K562 (cell line): Measurements from ENCODE around the gene SLC22A3. TPM values are rescaled to one million over a fixed set of nuclear protein-coding genes. Genes with fewer than 3 reads are reported as not detected.

Experiments
- ATAC-seq: fragments of 200-7000 bp; cut with Tn5 transposase; 3 replicates; pipeline ENCODE4 v1.9.1; 2020; ENCODE audit warnings: moderate library complexity
- BruUV-seq: library from RNA; stranded (reverse); fragments of 400-500 nt; replicated peaks from 2 replicates; lab custom pipeline; 2021; lab: Mats Ljungman, UMichigan
- CTCF ChIA-PET: fragments of 300-600 bp; formaldehyde crosslinking; extraction: SDS; loops from one replicate; lab custom pipeline; 2021; ENCODE audit warnings: low intra/inter-chr PET ratio; lab: Yijun Ruan, JAX
- POLR2A ChIA-PET: fragments of 300-600, 350-650 bp; sonication (Branson Sonifier 250); formaldehyde crosslinking; extraction: SDS; loops from one replicate; lab custom pipeline; 2021; ENCODE audit warnings: antibody characterized with exemption, inconsistent platforms; lab: Yijun Ruan, JAX
- DNase-seq, 4 experiments: peaks; one replicate each; pipeline versions ENCODE4 v3.0.0 to v3.0.0-alpha.2; 2011 to 2018; ENCODE audit warnings: low spot score in 3 of 4, mixed read lengths in 3 of 4; ENCODE audit errors: extremely low read depth in 1 of 4
- FAIRE-seq: peaks from 2 replicates; lab custom pipeline; 2011; peaks lifted over from hg19 to GRCh38; lab: Jason Lieb, UNC
- H2AFZ ChIP-seq: 2 replicates; pipeline ENCODE4 v1.6.0; 2011; ENCODE audit warnings: low read depth, low read length, control low read depth, inconsistent platforms
- H3K27ac ChIP-seq: fragments of 200-600 bp; 3 replicates; pipeline ENCODE4 v1.8.0; 2011; ENCODE audit warnings: low read depth, mild to moderate bottlenecking, control low read depth, inconsistent platforms, low read length, moderate library complexity, mixed read lengths; ENCODE audit errors: extremely low read depth
- H3K27me3 ChIP-seq, 2 experiments: fragments of 300-600 bp in 1 of 2; 2 replicates in 1 of 2; 3 replicates in 1 of 2; pipeline versions ENCODE4 v1.6.0 to v1.8.0; 2011; ENCODE audit warnings: inconsistent platforms in 2 of 2, low read length in 2 of 2, mild to moderate bottlenecking in 1 of 2, mixed read lengths in 1 of 2, moderate library complexity in 1 of 2; ENCODE audit not compliant: control insufficient read depth in 2 of 2, insufficient read depth in 2 of 2
- H3K36me3 ChIP-seq: fragments of 300-600 bp; 3 replicates; pipeline ENCODE4 v1.8.0; 2011; ENCODE audit warnings: mild to moderate bottlenecking, low read length, inconsistent platforms; ENCODE audit not compliant: control insufficient read depth, insufficient read depth
- H3K4me1 ChIP-seq, 2 experiments: fragments of 200-600 bp in 1 of 2; replicated peaks in 1 of 2; 2 replicates in 1 of 2; 3 replicates in 1 of 2; pipeline versions ENCODE4 v1.5.1 to v1.8.0; 2011; ENCODE audit warnings: inconsistent platforms in 2 of 2, low read length in 2 of 2, mild to moderate bottlenecking in 1 of 2, mixed read lengths in 1 of 2, moderate library complexity in 1 of 2; ENCODE audit not compliant: control insufficient read depth in 2 of 2, insufficient read depth in 2 of 2
- H3K4me2 ChIP-seq: 2 replicates; pipeline ENCODE4 v1.6.1; 2011; ENCODE audit warnings: low read length, control low read depth, inconsistent platforms, mixed read lengths; ENCODE audit not compliant: insufficient read depth
- H3K4me3 ChIP-seq: fragments of 200-600 bp; sonication (generic), shearing (Covaris generic); 2 replicates; pipeline ENCODE4 v1.5.1; 2016; ENCODE audit warnings: control low read depth, inconsistent platforms
- H3K79me2 ChIP-seq: fragments of 200-600 bp; 3 replicates; pipeline ENCODE4 v1.8.0; 2011; ENCODE audit warnings: low read length, inconsistent platforms; ENCODE audit not compliant: control insufficient read depth, insufficient read depth
- H3K9ac ChIP-seq, 2 experiments: 2 replicates each; pipeline versions ENCODE4 v1.6.0 to v1.6.1; 2011; ENCODE audit warnings: low read depth in 2 of 2, low read length in 2 of 2, control low read depth in 1 of 2, inconsistent platforms in 1 of 2, mild to moderate bottlenecking in 1 of 2, mixed read lengths in 1 of 2; ENCODE audit not compliant: insufficient read depth in 1 of 2
- H3K9me1 ChIP-seq: one replicate; pipeline ENCODE4 v1.6.0; 2011; ENCODE audit warnings: inconsistent platforms, mild to moderate bottlenecking, low read length, moderate library complexity; ENCODE audit not compliant: control insufficient read depth, insufficient read depth
- H3K9me3 ChIP-seq: replicated peaks from 2 replicates; pipeline ENCODE4 v1.5.1; 2011; ENCODE audit warnings: low read depth, low read length, inconsistent platforms; ENCODE audit not compliant: control insufficient read depth, insufficient read depth
- H4K20me1 ChIP-seq: replicated peaks from 2 replicates; pipeline ENCODE4 v1.6.1; 2011; ENCODE audit warnings: low read length, inconsistent platforms, mixed read lengths; ENCODE audit not compliant: control insufficient read depth, insufficient read depth
- ESRRB ChIP-seq: fragments of 250-450 bp; sonication (Bioruptor Pico); IDR thresholded peaks from 2 replicates; pipeline ENCODE4 v1.5.0; 2020; ENCODE audit warnings: mild to moderate bottlenecking, moderate library complexity, borderline replicate concordance
- HMG20A ChIP-seq: fragments of 450-650 bp; formaldehyde crosslinking; conservative IDR thresholded peaks from 2 replicates; pipeline ENCODE4 v1.4.0; 2020; ENCODE audit warnings: mild to moderate bottlenecking, mixed read lengths
- HSF4 ChIP-seq: fragments of 250-450 bp; sonication (Bioruptor Pico); IDR thresholded peaks from 2 replicates; pipeline ENCODE4 v2.1.2; 2022; ENCODE audit warnings: mild to moderate bottlenecking, moderate library complexity, borderline replicate concordance
- OTX1 ChIP-seq: fragments of 450-650 bp; formaldehyde crosslinking; IDR thresholded peaks from 2 replicates; pipeline ENCODE4 v1.4.0; 2022; ENCODE audit warnings: mild to moderate bottlenecking
- RB1 ChIP-seq: fragments of 450-650 bp; IDR thresholded peaks from 2 replicates; pipeline ENCODE4 v1.6.1; 2017; ENCODE audit warnings: low read depth, mild to moderate bottlenecking
- RBM14 ChIP-seq: fragments of 200-400 bp; formaldehyde crosslinking; IDR thresholded peaks from 2 replicates; pipeline ENCODE4 v1.6.1; 2018; ENCODE audit warnings: low read depth, mild to moderate bottlenecking, low read length, moderate library complexity, borderline replicate concordance; ENCODE audit not compliant: insufficient read depth
- RHOXF2B ChIP-seq: fragments of 250-450 bp; sonication (Bioruptor Pico); conservative IDR thresholded peaks from 2 replicates; pipeline ENCODE4 v1.5.1; 2021
- THRAP3 ChIP-seq: fragments of 450-650 bp; IDR thresholded peaks from 2 replicates; pipeline ENCODE4 v1.6.1; 2016; ENCODE audit warnings: mild to moderate bottlenecking, inconsistent platforms, borderline replicate concordance
- TOE1 ChIP-seq, 2 experiments: fragments of 450-650 bp in 1 of 2; sonication (generic) in 1 of 2; formaldehyde crosslinking in 1 of 2; IDR thresholded peaks; 2 replicates each; pipeline versions ENCODE4 v1.7.1 to v1.8.0; 2016 to 2022; ENCODE audit warnings: borderline replicate concordance in 2 of 2, mild to moderate bottlenecking in 2 of 2, antibody characterized with exemption in 1 of 2, inconsistent platforms in 1 of 2, low read depth in 1 of 2, missing genetic modification reagents in 1 of 2, moderate library complexity in 1 of 2
- ZNF318 ChIP-seq, 2 experiments: fragments of 450-650 bp; IDR thresholded peaks; 2 replicates each; pipeline ENCODE4 v1.6.1; 2016; ENCODE audit warnings: mild to moderate bottlenecking in 2 of 2, borderline replicate concordance in 1 of 2, low read depth in 1 of 2, moderate library complexity in 1 of 2
- ZNF778 ChIP-seq: fragments of 450-650 bp; formaldehyde crosslinking; IDR thresholded peaks from 2 replicates; pipeline ENCODE4 v1.4.0; 2020; ENCODE audit warnings: mild to moderate bottlenecking, moderate library complexity
- WGBS: fragments of 100-300 bp; shearing (Covaris generic); methylation state at CpG from one replicate; pipeline ENCODE4 v1.1.6; 2016; ENCODE audit warnings: low coverage, mixed read lengths; ENCODE audit not compliant: insufficient coverage; ENCODE audit errors: missing lambda C conversion rate; 5-methylcytosine and 5-hydroxymethylcytosine counted together
- in situ Hi-C: fragments of 300-500 bp; cut with MboI; formaldehyde crosslinking; loops from 4 replicates; pipeline ENCODE4 v1.15.0; 2018; ENCODE audit warnings: inconsistent platforms, mixed read lengths
- intact Hi-C: fragments of 100-400 bp; cut with micrococcal nuclease; formaldehyde crosslinking; loops from 2 replicates; pipeline ENCODE4 v1.14.2; 2022
- polyA plus RNA-seq, 8 experiments: library from polyadenylated mRNA; depleted of rRNA in 4 of 8; stranded (reverse) in 5 of 8; unstranded in 3 of 8; fragments of >200 nt; fragmentation: Nextera tagmentation in 2 of 8; fragmentation: Illumina TruSeq in 1 of 8; extraction: Ambion mirVana in 2 of 8; extraction: Trizol in 1 of 8; gene quantifications; 2 replicates each; pipeline versions ENCODE4 v1.2.1 to v1.2.3, GENCODE V29; 2011 to 2014; ENCODE audit warnings: inconsistent platforms in 1 of 8, missing spikeins in 1 of 8
- total RNA-seq, 7 experiments: library from RNA; depleted of rRNA in 6 of 7; stranded (reverse); fragments of >200 nt in 6 of 7; fragmentation: Illumina TruSeq in 2 of 7; extraction: Trizol in 2 of 7; gene quantifications; 2 replicates each; pipeline versions ENCODE4 v1.2.1 to v1.2.3, GENCODE V29; 2011 to 2021; ENCODE audit warnings: low replicate concordance in 1 of 7
- TF ChIP-seq, protein P1 (sequence below), 2 experiments: fragments of 450-650 bp in 1 of 2; sonication (generic) in 1 of 2; formaldehyde crosslinking in 1 of 2; IDR thresholded peaks in 1 of 2; conservative IDR thresholded peaks in 1 of 2; 2 replicates each; pipeline versions ENCODE4 v1.6.1 to v1.8.1; 2016 to 2023; ENCODE audit warnings: mild to moderate bottlenecking in 2 of 2, moderate library complexity in 2 of 2, inconsistent platforms in 1 of 2, missing genetic modification reagents in 1 of 2

SLC22A3 gene
- total and polyA plus RNA-seq, 9 of the 15 experiments (the other 6 are each of a cell fraction or from before 2014, with no cell fraction given) = not detected

DNA sequence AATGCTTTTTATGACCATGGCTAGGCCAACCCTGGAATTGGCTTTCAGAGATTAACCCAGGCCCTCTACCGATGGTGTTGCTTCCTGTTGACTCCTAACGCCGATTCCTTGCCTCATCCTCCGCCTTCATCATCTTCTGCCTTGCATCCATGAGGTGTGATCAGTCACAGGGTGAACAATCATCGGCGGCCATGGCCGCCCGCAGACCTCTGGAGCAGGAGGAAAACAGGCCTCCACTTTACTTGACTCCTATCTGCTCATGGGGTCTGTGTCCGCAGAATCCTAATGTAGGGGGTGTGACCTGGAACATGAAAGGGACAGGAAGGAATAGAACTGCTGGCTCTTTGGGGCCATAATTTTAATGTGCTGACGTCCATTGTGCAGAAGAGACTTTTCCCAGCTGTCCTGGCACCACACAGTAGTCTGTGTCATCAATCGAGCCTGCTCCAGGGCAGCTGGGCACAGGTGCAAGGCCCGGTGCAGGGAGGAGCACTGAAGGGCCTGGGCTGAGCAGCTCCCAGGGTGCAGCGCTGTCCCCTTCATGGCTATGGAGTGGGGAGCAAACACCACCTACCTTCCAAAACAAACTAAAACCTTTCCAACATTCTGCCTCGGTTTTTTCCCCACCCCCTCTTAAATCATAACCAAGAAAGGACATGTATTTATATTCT lies 8.0 kb downstream of the SLC22A3 start:
- no peak for FAIRE-seq
- CTCF ChIA-PET = no interaction called here
- Histone ChIP-seq H3K27me3 (peaks cover 12 to 34% of the 10 kb centered on the region in 2 experiments; a peak in 4 of 5 replicates), H4K20me1 (peaks cover 6% of the 10 kb centered on the region; the same call in 1 of the 2 replicates), H3K36me3 (no peaks in the 10 kb centered on the region), H3K4me1 (no peaks in the 10 kb centered on the region), H3K9me1 (no peaks in the 10 kb centered on the region), H3K4me3 (no peak overlapping the region), H2AFZ (no peak overlapping the region), H3K27ac (no peak overlapping the region), H3K9me3 (no peaks in the 10 kb centered on the region), H3K9ac (no peak overlapping the region), H3K4me2 (no peak overlapping the region), H3K79me2 (no peaks in the 10 kb centered on the region)
- intact Hi-C loops (no loop called here), in situ Hi-C loops (no loop called here)
- no TSS peak for BruUV-seq
- ATAC-seq = 0 out of 3 replicates have a peak, but pooled peaks have one; percentile 28
- DNase-seq = no peak
- WGBS = under 1% methylated on average over 14 of the region's 14 CpGs
- POLR2A ChIA-PET = no interaction called here
- no peak for TF ChIP-seq ZNF778 (CRISPR knock-in tag)
- no peak for TF ChIP-seq OTX1 (CRISPR knock-in tag)
- no peak for TF ChIP-seq ZNF318 (IDR thresholded peaks at IDR 0.05; ENCODE audit: borderline replicate concordance in 1 of 2, low read depth in 1 of 2)
- no peak for TF ChIP-seq TOE1 (IDR thresholded peaks at IDR 0.05; ENCODE audit: borderline replicate concordance)
- no peak for TF ChIP-seq TOE1 (CRISPR knock-in tag; IDR thresholded peaks at IDR 0.05; ENCODE audit: borderline replicate concordance, low read depth)
- TF ChIP-seq RBM14 = no peak
- no peak for TF ChIP-seq HMG20A (CRISPR knock-in tag)
- no peak for TF ChIP-seq RHOXF2B (CRISPR knock-in tag)
- no peak for TF ChIP-seq ESRRB (CRISPR knock-in tag)
- no peak for TF ChIP-seq THRAP3
- TF ChIP-seq, protein P1, sequence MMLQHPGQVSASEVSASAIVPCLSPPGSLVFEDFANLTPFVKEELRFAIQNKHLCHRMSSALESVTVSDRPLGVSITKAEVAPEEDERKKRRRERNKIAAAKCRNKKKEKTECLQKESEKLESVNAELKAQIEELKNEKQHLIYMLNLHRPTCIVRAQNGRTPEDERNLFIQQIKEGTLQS (IDR thresholded peaks at IDR 0.05) = no peak
- TF ChIP-seq, protein P1 (CRISPR knock-in tag; conservative IDR thresholded peaks at IDR 0.05) = no peak
- no peak for TF ChIP-seq HSF4 (CRISPR knock-in tag)
- TF ChIP-seq RB1 = no peak
